Measurements from ENCODE around the gene ZFYVE16.
"Not testable (repeated sequence)": the region's sequence is repeated elsewhere in the genome, so short reads cannot be mapped to it uniquely, and the experiment has no call there.

The ZFYVE16 gene

GRCh38 chr5:80407735-80408483 lies at the start of gene ZFYVE16:
ZFYVE16 (plus strand) TSS chr5:80408064; CDS start chr5:80434148, 26,084 bp downstream.
- peak; percentile 74 to 99 (median 96) for DNase-seq

GRCh38 chr5:80360914-80361444 lies 46.9 kb upstream of the ZFYVE16 start:
- DNase-seq = no peak

DNA sequence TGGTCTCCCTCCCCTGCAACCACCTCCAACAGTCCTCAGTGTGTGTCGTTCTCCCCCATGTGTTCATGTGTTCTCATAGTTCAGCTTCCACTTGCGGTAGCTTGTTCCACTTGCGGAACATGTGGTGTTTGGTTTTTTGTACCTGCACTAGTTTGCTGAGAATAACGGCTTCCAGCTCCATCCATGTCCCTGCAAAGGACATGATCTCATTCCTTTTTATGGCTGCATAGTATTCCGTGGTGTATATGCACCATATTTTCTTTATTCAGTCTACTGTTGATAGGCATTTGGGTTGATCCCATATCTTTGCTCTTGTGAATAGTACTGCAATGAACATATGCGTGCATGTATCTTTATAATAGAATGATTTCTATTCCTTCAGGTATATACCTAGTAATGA lies 43.0 kb upstream of the ZFYVE16 start:
- no peak for DNase-seq

DNA sequence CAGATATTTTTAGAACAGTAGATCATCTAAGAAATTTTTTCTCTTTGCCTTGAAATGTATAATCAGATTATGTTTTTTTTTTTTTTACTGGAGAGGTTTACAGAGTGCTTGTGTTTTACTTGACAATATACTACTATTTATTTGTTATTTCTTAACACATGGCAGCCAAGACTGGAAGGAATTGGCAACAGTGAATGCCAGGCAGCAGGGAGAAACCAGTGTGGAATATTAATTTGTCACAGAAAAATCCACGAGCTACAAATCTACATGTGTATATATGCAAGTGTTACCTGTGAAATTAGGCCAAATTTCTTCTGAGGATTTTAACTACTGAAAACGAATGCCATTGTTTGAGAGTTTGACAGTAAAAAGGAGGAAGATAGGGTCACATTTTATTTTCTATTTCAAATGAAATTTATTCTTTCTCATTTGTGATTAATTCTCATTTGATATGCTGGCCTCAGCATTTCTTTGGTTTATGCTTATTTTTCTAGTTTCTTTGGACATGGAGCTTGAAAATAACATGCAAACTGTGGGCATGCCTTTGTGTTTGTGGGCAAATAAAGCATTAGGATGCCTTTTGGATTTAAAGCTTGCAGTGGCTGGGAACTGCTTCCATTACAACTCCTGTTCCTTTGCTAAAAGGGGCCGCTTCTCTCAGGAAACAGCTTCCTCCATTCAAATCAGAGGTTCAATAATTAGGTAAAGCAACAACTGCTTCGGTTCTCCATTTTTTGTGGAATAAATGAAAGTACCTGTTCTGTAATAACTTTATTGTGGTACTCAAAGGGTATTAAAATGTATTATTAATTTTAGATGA lies 39.0 kb upstream of the ZFYVE16 start:
- DNase-seq = peak in 6 of 56 donors; percentile 4 to 26 (median 8)

- peak in 6 of 56 donors; percentile 7 to 23 (median 15) for DNase-seq
These were observed 38.3 kb upstream of the ZFYVE16 start for GRCh38 chr5:80369521-80369920.

- no peak for DNase-seq
These were observed 37.5 kb upstream of the ZFYVE16 start for GRCh38 chr5:80370390-80370789.

DNA sequence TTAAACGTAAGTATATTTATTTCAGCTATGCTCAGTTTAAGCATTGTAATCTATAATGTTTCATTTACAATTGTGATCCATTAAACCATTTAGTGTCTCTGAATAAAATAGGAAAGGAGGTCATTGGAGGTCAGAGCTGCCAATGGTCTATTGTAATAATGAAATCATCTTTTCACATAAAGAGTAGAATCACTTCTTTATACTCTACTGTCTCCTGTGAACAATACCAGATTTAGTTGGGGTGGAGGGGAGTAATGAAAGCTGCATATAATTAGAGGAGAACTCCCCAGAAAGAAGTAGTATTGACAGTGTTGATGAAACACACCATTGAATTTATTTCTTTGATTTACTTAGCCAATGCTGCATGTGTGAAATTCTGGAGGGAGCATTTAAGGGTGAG lies 35.1 kb upstream of the ZFYVE16 start:
- DNase-seq = peak in 3 of 56 donors; percentile 16 to 54 (median 19)

GRCh38 chr5:80374188-80374587 lies 33.7 kb upstream of the ZFYVE16 start:
- no peak for DNase-seq

GRCh38 chr5:80376557-80376956 lies 31.3 kb upstream of the ZFYVE16 start:
- DNase-seq = no peak

DNA sequence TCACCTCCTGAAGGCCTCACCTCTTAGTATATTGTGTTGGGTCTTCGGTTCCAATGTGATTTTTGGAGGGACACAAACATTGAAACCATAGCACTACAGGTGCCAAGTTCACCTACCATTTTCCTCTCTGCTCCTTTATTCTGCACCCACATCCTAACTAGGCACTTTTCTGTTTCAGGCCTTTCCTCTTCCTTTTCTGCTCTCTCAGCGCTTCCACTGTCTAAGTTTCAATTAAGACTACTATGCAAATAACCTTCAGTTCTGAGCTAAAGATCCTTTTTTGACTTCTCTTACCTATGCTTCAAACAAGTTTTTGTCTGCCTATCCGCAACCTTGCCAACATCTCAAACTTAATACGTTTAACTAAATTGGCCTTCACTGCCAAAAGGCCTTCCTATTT lies 25.4 kb upstream of the ZFYVE16 start:
- DNase-seq = no peak

- no peak for DNase-seq
These were observed 20.6 kb upstream of the ZFYVE16 start for GRCh38 chr5:80387063-80387768.

GRCh38 chr5:80389580-80389979 lies 18.3 kb upstream of the ZFYVE16 start:
- DNase-seq = peak in 2 of 56 donors; percentile 7 to 22

GRCh38 chr5:80390413-80390812 lies 17.5 kb upstream of the ZFYVE16 start:
- not testable (repeated sequence) for DNase-seq

GRCh38 chr5:80391267-80391666 lies 16.6 kb upstream of the ZFYVE16 start:
- not testable (repeated sequence) for DNase-seq

DNA sequence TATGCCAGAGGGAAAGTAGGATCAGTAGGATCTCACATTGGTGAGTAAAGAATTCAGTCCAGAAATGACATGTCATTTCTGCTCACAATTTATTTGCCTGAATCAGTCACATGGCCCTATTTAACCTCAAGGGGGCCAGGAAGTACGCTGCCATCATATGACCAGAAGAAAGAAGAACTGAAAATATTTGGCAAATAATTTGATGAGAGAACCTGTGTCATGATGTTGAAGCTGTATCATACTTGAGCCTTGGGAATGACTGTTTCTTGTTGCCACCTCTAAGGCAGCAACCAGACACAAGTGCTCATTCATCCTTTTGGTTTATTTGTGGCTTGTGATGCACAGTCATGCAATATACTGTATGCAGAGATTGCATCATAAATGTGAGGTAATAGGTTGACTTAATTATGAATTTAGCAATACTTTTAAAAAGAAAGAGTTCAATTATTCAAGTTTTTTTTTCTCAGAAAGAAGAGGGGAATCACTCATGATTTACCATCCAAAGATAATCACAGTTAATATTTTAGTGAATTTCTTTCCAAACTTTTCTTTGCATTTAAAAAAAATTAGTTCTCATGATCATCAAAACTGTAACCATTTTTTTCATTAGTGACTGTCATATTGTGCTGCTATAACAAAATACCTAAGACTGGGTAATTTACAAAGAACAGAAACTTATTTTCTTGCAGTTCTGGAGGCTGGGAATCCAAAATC lies 8.2 kb upstream of the ZFYVE16 start:
- no peak for DNase-seq

- DNase-seq = not testable (repeated sequence)
These were observed 7.5 kb upstream of the ZFYVE16 start for GRCh38 chr5:80400368-80400767.

DNA sequence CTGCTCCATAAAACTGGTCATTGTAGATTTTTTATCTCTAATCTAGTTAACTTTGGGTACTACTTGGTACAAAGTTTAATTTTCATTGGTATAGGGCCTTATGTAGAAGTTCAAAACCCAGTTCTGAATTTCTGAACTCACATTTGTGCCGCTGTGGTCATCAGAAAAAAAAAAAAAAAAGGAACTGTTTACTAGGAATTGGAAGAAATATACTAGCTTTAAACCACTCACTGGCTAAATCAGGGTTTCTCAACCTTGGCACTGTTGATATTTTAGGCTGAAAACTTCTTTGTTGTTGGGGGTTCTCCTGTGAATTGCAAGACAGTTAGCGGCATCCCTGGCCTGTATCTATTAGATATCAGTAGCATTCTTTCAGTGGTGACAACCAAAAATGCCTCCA lies 4.1 kb upstream of the ZFYVE16 start:
- no peak for DNase-seq

DNA sequence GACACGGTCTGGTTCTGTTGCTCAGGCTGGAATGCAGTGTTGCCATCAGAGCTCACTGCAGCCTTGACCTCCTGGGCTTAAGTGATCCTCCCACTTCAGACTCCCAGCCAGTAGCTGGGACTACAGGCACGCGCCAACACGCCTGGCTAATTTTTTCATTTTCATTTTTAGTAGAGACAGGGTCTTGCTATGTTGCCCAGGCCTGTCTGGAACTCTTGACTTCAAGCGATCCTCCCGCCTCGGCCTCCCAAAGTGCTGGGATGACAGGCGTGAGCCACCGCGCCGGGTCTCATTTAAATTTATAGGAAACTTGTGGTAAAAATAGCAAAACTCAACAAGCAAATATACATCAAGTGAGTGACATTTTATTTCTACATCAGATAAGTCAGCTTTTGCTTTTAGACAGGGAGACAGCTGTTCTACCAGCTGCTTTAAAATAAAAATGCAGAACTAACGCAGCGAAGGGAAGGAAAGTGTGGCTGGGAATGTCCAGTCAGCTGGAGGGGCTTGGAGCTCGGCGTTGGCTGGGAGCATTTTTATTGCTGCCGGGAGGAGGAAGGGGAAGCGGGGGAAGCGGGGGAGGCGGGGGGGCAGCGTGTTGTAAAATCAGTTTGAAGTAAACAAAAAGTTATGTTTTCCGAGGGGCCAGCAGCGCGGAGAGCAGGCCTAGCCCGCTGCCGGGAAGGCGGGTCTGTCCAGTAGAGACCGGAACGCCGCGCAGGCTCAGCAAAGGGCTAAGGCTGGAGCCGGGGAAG lies 707 bp upstream of the ZFYVE16 start:
- DNase-seq = peak in 6 of 56 donors; percentile 5 to 90 (median 56)

DNA sequence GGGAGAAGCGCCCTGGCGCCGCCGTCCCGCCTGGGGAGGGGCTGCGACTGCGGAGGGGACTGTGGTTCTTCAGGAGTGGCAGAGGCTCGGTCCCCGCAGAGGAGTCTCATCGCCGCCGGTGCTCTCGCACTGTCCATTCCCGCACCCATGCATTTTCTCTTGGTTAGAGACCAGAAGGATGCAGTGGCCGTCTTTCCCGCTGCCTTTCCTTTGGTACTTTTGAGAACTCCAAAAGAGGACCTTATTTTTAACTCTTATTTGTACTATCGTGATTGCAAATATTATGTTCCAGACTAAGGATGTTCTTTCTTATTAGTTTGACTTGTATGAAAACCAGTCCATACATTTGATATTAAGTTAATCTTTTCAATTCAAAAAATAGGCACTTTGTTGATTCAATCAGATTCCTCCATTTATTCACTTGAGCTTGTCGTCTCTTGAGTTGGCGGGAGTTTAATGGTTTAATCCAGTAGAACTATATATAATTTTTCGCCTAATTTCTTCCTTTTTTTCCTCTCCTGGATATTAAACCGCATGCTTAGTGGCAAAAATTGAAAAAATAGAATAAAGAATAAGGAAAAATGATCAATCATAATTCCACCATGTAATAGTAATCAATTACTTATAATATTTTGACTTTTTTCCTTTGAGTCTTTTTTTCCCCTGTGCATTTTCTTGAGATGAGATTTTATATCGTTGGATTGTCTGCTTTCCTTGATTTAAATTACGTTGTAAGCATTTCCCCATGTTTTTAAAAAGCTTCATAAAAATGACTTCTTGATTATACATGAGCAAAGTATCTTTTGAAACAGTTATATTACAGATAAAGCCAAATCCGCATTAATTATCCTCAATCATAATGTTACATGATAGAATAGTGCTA lies 861 bp downstream of the ZFYVE16 start:
- DNase-seq = peak in 21 of 56 donors; percentile 13 to 86 (median 69)
